GM12878 (cell line): ENCODE results near the gene TEDC1. TPM values are rescaled to one million over a fixed set of nuclear protein-coding genes. Genes with fewer than 3 reads are reported as not detected.

ENCODE experiments used
- ATAC-seq: fragments of 200-7000 bp; cut with Tn5 transposase; 3 replicates; pipeline ENCODE4 v1.9.1; 2020; ENCODE audit warnings: mild to moderate bottlenecking, moderate library complexity
- BruUV-seq: library from RNA; stranded (reverse); fragments of 400-500 nt; replicated peaks from 2 replicates; lab custom pipeline; 2021; lab: Mats Ljungman, UMichigan
- CTCF ChIA-PET: fragments of 300-600 bp; sonication (Branson Sonifier 250); formaldehyde crosslinking; extraction: SDS; loops from one replicate; lab custom pipeline; 2021; ENCODE audit warnings: inconsistent platforms; lab: Yijun Ruan, JAX
- POLR2A ChIA-PET: fragments of 350-600 bp; formaldehyde crosslinking; extraction: SDS; loops from one replicate; lab custom pipeline; 2021; ENCODE audit warnings: inconsistent platforms; lab: Charles Lee
- RAD21 ChIA-PET: fragments of 300-600 bp; sonication (Branson Sonifier 250); formaldehyde crosslinking; loops from one replicate; lab custom pipeline; 2023; ENCODE audit warnings: antibody characterized with exemption; ENCODE audit not compliant: unreplicated experiment; lab: Charles Lee
- SMC1A ChIA-PET: fragments of 300-600 bp; sonication (Branson Sonifier 250); formaldehyde crosslinking; loops from one replicate; lab custom pipeline; 2023; ENCODE audit not compliant: unreplicated experiment, uncharacterized antibody; lab: Charles Lee
- DNase-seq: peaks from one replicate; pipeline ENCODE4 v3.0.0-alpha.2; 2011; ENCODE audit warnings: low read depth, low spot score
- FAIRE-seq: peaks from 3 replicates; lab custom pipeline; 2011; peaks lifted over from hg19 to GRCh38; lab: Jason Lieb, UNC
- H2AFZ ChIP-seq: 2 replicates; pipeline ENCODE4 v1.6.0; 2011; ENCODE audit warnings: low read depth, low read length, control low read depth; ENCODE audit not compliant: control insufficient read depth
- H3K27ac ChIP-seq: 2 replicates; pipeline ENCODE4 v1.5.1; 2011; ENCODE audit warnings: control low read depth; ENCODE audit not compliant: control insufficient read depth, insufficient read depth
- H3K27me3 ChIP-seq, 2 experiments: replicated peaks in 1 of 2; 2 replicates each; pipeline versions ENCODE4 v1.6.0 to v1.6.1; 2011; ENCODE audit warnings: low read length in 1 of 2; ENCODE audit not compliant: control insufficient read depth in 2 of 2, insufficient read depth in 2 of 2
- H3K36me3 ChIP-seq, 2 experiments: 2 replicates each; pipeline ENCODE4 v1.5.1; 2011; ENCODE audit warnings: low read length in 1 of 2; ENCODE audit not compliant: control insufficient read depth in 2 of 2, insufficient read depth in 2 of 2
- H3K4me1 ChIP-seq: 2 replicates; pipeline ENCODE4 v1.6.1; 2011; ENCODE audit warnings: mild to moderate bottlenecking, low read length, moderate library complexity, mixed read lengths; ENCODE audit not compliant: control insufficient read depth, insufficient read depth
- H3K4me2 ChIP-seq: 2 replicates; pipeline ENCODE4 v1.6.0; 2011; ENCODE audit warnings: control low read depth; ENCODE audit not compliant: control insufficient read depth, insufficient read depth
- H3K4me3 ChIP-seq: fragments of 200-600 bp; sonication (generic); 2 replicates; pipeline ENCODE4 v1.5.1; 2016
- H3K79me2 ChIP-seq: 2 replicates; pipeline ENCODE4 v1.6.0; 2011; ENCODE audit warnings: low read length; ENCODE audit not compliant: control insufficient read depth, insufficient read depth
- H3K9ac ChIP-seq: 2 replicates; pipeline ENCODE4 v1.8.0; 2011; ENCODE audit warnings: low read length, control low read depth, mixed read lengths; ENCODE audit not compliant: control insufficient read depth, insufficient read depth
- H3K9me3 ChIP-seq: replicated peaks from 3 replicates; pipeline ENCODE4 v1.5.1; 2011; ENCODE audit warnings: mild to moderate bottlenecking, low read length; ENCODE audit not compliant: control insufficient read depth, insufficient read depth
- H4K20me1 ChIP-seq: 2 replicates; pipeline ENCODE4 v1.6.0; 2011; ENCODE audit not compliant: control insufficient read depth, insufficient read depth
- CBX5 ChIP-seq: sonication (generic); IDR thresholded peaks from 2 replicates; pipeline ENCODE4 v1.6.1; 2016; ENCODE audit warnings: low read depth, moderate library complexity, mild to moderate bottlenecking, inconsistent platforms
- CHD1 ChIP-seq: IDR thresholded peaks from 2 replicates; pipeline ENCODE4 v1.6.1; 2012; ENCODE audit warnings: low read depth, low read length, improper control_type of control experiment
- DPF2 ChIP-seq: fragments of 450-650 bp; IDR thresholded peaks from 2 replicates; pipeline ENCODE4 v1.6.1; 2017; ENCODE audit warnings: mild to moderate bottlenecking
- EGR1 ChIP-seq, 2 experiments: IDR thresholded peaks; 1 replicate in 1 of 2; 2 replicates in 1 of 2; pipeline ENCODE4 v1.6.1; 2011 to 2012; ENCODE audit warnings: low read depth in 2 of 2, low read length in 2 of 2, borderline replicate concordance in 1 of 2, mild to moderate bottlenecking in 1 of 2, moderate library complexity in 1 of 2
- ETV6 ChIP-seq, 2 experiments: fragments of 450-650 bp in 1 of 2; IDR thresholded peaks in 1 of 2; conservative IDR thresholded peaks in 1 of 2; 2 replicates each; pipeline ENCODE4 v1.6.1; 2014; ENCODE audit warnings: antibody characterized with exemption in 1 of 2, borderline replicate concordance in 1 of 2, low read depth in 1 of 2, mild to moderate bottlenecking in 1 of 2, moderate library complexity in 1 of 2
- HDAC2 ChIP-seq: fragments of 200-600 bp; sonication (generic); IDR thresholded peaks from 2 replicates; pipeline ENCODE4 v1.6.1; 2017
- KAT2A ChIP-seq: conservative IDR thresholded peaks from 2 replicates; pipeline ENCODE4 v1.6.1; 2011; ENCODE audit warnings: low read depth, low read length; ENCODE audit not compliant: control insufficient read depth
- LARP7 ChIP-seq: fragments of 450-650 bp; IDR thresholded peaks from 2 replicates; pipeline ENCODE4 v1.6.1; 2017; ENCODE audit warnings: mild to moderate bottlenecking
- RAD21 ChIP-seq: IDR thresholded peaks from 2 replicates; pipeline ENCODE4 v1.6.1; 2011; ENCODE audit warnings: mild to moderate bottlenecking, low read depth, low read length, moderate library complexity; ENCODE audit not compliant: insufficient read depth
- SIN3A ChIP-seq: IDR thresholded peaks from 2 replicates; pipeline ENCODE4 v1.6.1; 2012; ENCODE audit warnings: low read depth, low read length, improper control_type of control experiment
- SREBF2 ChIP-seq: IDR thresholded peaks from 2 replicates; pipeline ENCODE4 v1.6.1; 2012; ENCODE audit warnings: mild to moderate bottlenecking, low read length
- STAT3 ChIP-seq: IDR thresholded peaks from 2 replicates; pipeline ENCODE4 v1.6.1; 2011; ENCODE audit warnings: low read depth, low read length, improper control_type of control experiment
- TCF12 ChIP-seq: IDR thresholded peaks from 2 replicates; pipeline ENCODE4 v1.6.1; 2011; ENCODE audit warnings: low read depth, mild to moderate bottlenecking, low read length
- ZNF24 ChIP-seq: fragments of 450-650 bp; IDR thresholded peaks from 2 replicates; pipeline ENCODE4 v1.6.1; 2017; ENCODE audit warnings: antibody characterized with exemption, mild to moderate bottlenecking
- ZZZ3 ChIP-seq: IDR thresholded peaks from 2 replicates; pipeline ENCODE4 v1.6.1; 2011; ENCODE audit warnings: low read depth; ENCODE audit not compliant: control insufficient read depth, insufficient read length
- WGBS: methylation state at CpG from one replicate; pipeline ENCODE4 v1.1.6; 2016; ENCODE audit warnings: low lambda C conversion rate; ENCODE audit not compliant: insufficient replicate concordance, insufficient coverage; ENCODE audit errors: missing lambda C conversion rate; 5-methylcytosine and 5-hydroxymethylcytosine counted together
- in situ Hi-C: fragments of 300-500 bp; cut with MboI; formaldehyde crosslinking; loops from 9 replicates; pipeline ENCODE4 v1.14.3; 2018; ENCODE audit warnings: mixed read lengths
- intact Hi-C: fragments of 100-400 bp; cut with micrococcal nuclease; formaldehyde crosslinking; loops from one replicate; pipeline ENCODE4 v1.14.2; 2022; ENCODE audit not compliant: unreplicated experiment
- polyA plus RNA-seq, 11 experiments: library from polyadenylated mRNA; depleted of rRNA in 4 of 11; unstranded in 6 of 11; stranded (reverse) in 5 of 11; fragments of >200 nt; fragmentation: Nextera tagmentation in 4 of 11; fragmentation: Illumina TruSeq in 1 of 11; extraction: Ambion mirVana in 4 of 11; extraction: Trizol in 1 of 11; gene quantifications; 1 replicate in 1 of 11; 2 replicates in 10 of 11; pipeline versions ENCODE4 v1.2.1 to v1.2.3, GENCODE V29; 2011 to 2016; ENCODE audit warnings: inconsistent platforms in 2 of 11, missing spikeins in 2 of 11, low read depth in 1 of 11
- total RNA-seq, 4 experiments: library from RNA; depleted of rRNA in 3 of 4; stranded (reverse); fragments of >200 nt in 3 of 4; fragmentation: Illumina TruSeq in 1 of 4; extraction: Trizol in 1 of 4; gene quantifications; 2 replicates each; pipeline versions ENCODE4 v1.2.1 to v1.2.3, GENCODE V29; 2013 to 2021
- TF ChIP-seq, protein P1 (sequence below): IDR thresholded peaks from 2 replicates; pipeline ENCODE4 v1.6.1; 2011; ENCODE audit warnings: borderline replicate concordance, low read depth, mild to moderate bottlenecking, moderate library complexity, low read length; ENCODE audit not compliant: insufficient read depth, poor library complexity, severe bottlenecking
- TF ChIP-seq, protein P2 (sequence below): fragments of 450-650 bp; formaldehyde crosslinking; IDR thresholded peaks from 2 replicates; pipeline ENCODE4 v1.4.0; 2022; ENCODE audit warnings: mild to moderate bottlenecking, moderate library complexity
- TF ChIP-seq, protein P3 (sequence below): fragments of 450-650 bp; IDR thresholded peaks from 2 replicates; pipeline ENCODE4 v1.6.1; 2017; ENCODE audit warnings: low read depth, mild to moderate bottlenecking, moderate library complexity

The TEDC1 gene
- total and polyA plus RNA-seq, 10 of the 15 experiments (the other 5 are each of a cell fraction or from before 2014, with no cell fraction given) = 0.19 to 34.2 (median 14.5) TPM

DNA sequence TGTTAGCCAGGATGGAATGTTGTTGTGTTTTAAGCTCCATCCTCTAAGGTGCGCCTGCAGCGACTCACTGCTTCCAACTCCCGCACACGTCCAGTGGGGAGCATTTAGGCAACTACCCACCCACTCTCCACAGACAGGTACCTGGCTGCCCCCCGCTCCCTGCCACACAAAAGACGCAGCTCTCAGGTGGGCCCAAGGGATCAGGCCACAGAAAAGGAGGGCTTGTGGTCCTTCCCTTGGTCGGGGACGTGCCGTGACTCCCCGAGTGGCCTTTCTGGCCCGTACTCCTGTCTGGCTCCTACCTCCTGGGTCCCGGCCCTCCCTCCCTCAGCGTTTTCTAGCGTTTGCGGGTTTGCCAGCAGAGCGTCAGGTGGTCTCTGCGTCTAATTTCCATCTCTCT is 16.2 kb downstream of the TEDC1 start:
- Histone ChIP-seq H3K27ac (no peak overlapping the region), H3K79me2 (no peaks in the 10 kb centered on the region), H3K4me1 (no peaks in the 10 kb centered on the region), H4K20me1 (no peaks in the 10 kb centered on the region), H3K4me3 (no peak overlapping the region), H2AFZ (no peak overlapping the region), H3K9me3 (no peaks in the 10 kb centered on the region), H3K9ac (no peak overlapping the region), H3K36me3 (no peaks in the 10 kb centered on the region), H3K4me2 (no peak overlapping the region), H3K27me3 (peaks cover 1 to 3% of the 10 kb centered on the region in 2 experiments; a peak in 1 of 4 replicates)
- FAIRE-seq = no peak
- ChIA-PET SMC1A (no interaction called here), POLR2A (no interaction called here), RAD21 (no interaction called here), CTCF (no interaction called here)
- ATAC-seq = no peak
- intact Hi-C loops = no loop called here
- no TSS peak for BruUV-seq
- WGBS = 43% methylated on average over 17 of the region's 17 CpGs
- in situ Hi-C loops = no loop called here
- no peak for DNase-seq
- TF ChIP-seq LARP7 (no peak), ZZZ3 (no peak), CBX5 (no peak), RAD21 (no peak), SREBF2 (no peak), STAT3 (no peak), HDAC2 (no peak), KAT2A (no peak), CHD1 (no peak), DPF2 (no peak), ZNF24 (no peak), ETV6 (conservative IDR thresholded peaks at IDR 0.05 in 1 of 2, IDR thresholded peaks at IDR 0.05 in 1 of 2; ENCODE audit: borderline replicate concordance in 1 of 2, low read depth in 1 of 2) (no peak), EGR1 (IDR thresholded peaks at IDR 0.05; ENCODE audit: borderline replicate concordance in 1 of 2, low read depth in 2 of 2, low read length in 2 of 2) (no peak), TCF12 (no peak), SIN3A (no peak)
- TF ChIP-seq, protein P1, sequence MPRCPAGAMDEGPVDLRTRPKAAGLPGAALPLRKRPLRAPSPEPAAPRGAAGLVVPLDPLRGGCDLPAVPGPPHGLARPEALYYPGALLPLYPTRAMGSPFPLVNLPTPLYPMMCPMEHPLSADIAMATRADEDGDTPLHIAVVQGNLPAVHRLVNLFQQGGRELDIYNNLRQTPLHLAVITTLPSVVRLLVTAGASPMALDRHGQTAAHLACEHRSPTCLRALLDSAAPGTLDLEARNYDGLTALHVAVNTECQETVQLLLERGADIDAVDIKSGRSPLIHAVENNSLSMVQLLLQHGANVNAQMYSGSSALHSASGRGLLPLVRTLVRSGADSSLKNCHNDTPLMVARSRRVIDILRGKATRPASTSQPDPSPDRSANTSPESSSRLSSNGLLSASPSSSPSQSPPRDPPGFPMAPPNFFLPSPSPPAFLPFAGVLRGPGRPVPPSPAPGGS = no peak
- TF ChIP-seq, protein P2, sequence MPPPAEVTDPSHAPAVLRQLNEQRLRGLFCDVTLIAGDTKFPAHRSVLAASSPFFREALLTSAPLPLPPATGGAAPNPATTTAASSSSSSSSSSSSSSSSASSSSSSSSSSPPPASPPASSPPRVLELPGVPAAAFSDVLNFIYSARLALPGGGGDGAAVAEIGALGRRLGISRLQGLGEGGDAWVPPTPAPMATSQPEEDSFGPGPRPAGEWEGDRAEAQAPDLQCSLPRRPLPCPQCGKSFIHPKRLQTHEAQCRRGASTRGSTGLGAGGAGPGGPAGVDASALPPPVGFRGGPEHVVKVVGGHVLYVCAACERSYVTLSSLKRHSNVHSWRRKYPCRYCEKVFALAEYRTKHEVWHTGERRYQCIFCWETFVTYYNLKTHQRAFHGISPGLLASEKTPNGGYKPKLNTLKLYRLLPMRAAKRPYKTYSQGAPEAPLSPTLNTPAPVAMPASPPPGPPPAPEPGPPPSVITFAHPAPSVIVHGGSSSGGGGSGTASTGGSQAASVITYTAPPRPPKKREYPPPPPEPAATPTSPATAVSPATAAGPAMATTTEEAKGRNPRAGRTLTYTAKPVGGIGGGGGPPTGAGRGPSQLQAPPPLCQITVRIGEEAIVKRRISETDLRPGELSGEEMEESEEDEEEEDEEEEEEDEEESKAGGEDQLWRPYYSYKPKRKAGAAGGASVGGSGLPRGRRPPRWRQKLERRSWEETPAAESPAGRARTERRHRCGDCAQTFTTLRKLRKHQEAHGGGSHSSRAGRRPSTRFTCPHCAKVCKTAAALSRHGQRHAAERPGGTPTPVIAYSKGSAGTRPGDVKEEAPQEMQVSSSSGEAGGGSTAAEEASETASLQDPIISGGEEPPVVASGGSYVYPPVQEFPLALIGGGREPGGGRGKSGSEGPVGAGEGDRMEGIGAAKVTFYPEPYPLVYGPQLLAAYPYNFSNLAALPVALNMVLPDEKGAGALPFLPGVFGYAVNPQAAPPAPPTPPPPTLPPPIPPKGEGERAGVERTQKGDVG (CRISPR knock-in tag) = no peak
- TF ChIP-seq, protein P3, sequence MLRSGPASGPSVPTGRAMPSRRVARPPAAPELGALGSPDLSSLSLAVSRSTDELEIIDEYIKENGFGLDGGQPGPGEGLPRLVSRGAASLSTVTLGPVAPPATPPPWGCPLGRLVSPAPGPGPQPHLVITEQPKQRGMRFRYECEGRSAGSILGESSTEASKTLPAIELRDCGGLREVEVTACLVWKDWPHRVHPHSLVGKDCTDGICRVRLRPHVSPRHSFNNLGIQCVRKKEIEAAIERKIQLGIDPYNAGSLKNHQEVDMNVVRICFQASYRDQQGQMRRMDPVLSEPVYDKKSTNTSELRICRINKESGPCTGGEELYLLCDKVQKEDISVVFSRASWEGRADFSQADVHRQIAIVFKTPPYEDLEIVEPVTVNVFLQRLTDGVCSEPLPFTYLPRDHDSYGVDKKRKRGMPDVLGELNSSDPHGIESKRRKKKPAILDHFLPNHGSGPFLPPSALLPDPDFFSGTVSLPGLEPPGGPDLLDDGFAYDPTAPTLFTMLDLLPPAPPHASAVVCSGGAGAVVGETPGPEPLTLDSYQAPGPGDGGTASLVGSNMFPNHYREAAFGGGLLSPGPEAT = no peak
